Central memory CD8-positive, alpha-beta T cell (primary cell): ENCODE results near the gene MAFG.
A peak's percentile ranks its signal among the peaks of the same experiment; 100 is the strongest.

Source experiments
- ATAC-seq: fragments of 150-1000 bp; cut with Tn5 transposase; replicated peaks from 2 replicates; pipeline ENCODE4 v1.10.0; 2022; ENCODE audit warnings: mild to moderate bottlenecking, moderate FRiP score, moderate number of reproducible peaks; ENCODE audit not compliant: poor library complexity, severe bottlenecking; ENCODE audit errors: extremely low read depth
- DNase-seq, 2 donors: peaks; one replicate each; pipeline ENCODE4 v3.0.0; 2021; ENCODE audit warnings: low spot score in 2 of 2
- H3K27ac Mint-ChIP-seq: one replicate; pipeline ENCODE4 v1.8.0; 2022; ENCODE audit warnings: low read depth, mild to moderate bottlenecking, moderate library complexity, mixed read lengths
- H3K27me3 Mint-ChIP-seq: one replicate; pipeline ENCODE4 v1.8.0; 2022; ENCODE audit warnings: mixed read lengths
- H3K36me3 Mint-ChIP-seq: one replicate; pipeline ENCODE4 v1.8.0; 2022; ENCODE audit warnings: mild to moderate bottlenecking, moderate library complexity, mixed read lengths; ENCODE audit not compliant: insufficient read depth
- H3K4me1 Mint-ChIP-seq: one replicate; pipeline ENCODE4 v1.8.0; 2022; ENCODE audit warnings: mixed read lengths
- H3K4me3 Mint-ChIP-seq: one replicate; pipeline ENCODE4 v1.8.0; 2022; ENCODE audit warnings: mild to moderate bottlenecking, moderate library complexity, mixed read lengths
- H3K9me3 Mint-ChIP-seq: one replicate; pipeline ENCODE4 v1.8.0; 2022; ENCODE audit warnings: mixed read lengths

MAFG gene

DNA sequence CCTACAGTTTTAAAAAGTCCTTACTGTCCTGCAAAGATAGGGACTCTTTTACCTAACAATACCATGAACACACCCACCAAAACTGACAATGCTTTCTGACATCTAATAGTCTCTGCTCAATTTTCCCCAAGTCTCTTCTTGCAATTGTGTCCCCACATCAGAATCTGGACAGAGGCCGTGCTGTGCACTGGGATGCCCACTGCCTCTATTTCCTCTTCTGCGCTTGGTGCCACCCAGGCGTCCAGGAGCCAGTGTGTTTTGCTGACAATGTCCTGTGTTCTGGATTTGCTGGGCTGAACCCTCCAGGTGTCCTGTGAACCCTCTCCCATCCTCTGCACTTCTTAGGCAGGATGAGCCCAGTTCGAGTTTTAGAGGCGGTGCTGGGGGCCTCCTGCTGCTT is 50.0 kb downstream of the MAFG start:
- peaks cover 22% of the 10 kb centered on the region for H3K36me3 Mint-ChIP-seq
- H3K9me3 Mint-ChIP-seq, result no peaks in the 10 kb centered on the region
- H3K27ac Mint-ChIP-seq, result no peak overlapping the region
- no peak overlapping the region for H3K4me3 Mint-ChIP-seq
- H3K4me1 Mint-ChIP-seq, result no peaks in the 10 kb centered on the region
- DNase-seq (no peak), ATAC-seq (no peak)
- H3K27me3 Mint-ChIP-seq, result no peaks in the 10 kb centered on the region

DNA sequence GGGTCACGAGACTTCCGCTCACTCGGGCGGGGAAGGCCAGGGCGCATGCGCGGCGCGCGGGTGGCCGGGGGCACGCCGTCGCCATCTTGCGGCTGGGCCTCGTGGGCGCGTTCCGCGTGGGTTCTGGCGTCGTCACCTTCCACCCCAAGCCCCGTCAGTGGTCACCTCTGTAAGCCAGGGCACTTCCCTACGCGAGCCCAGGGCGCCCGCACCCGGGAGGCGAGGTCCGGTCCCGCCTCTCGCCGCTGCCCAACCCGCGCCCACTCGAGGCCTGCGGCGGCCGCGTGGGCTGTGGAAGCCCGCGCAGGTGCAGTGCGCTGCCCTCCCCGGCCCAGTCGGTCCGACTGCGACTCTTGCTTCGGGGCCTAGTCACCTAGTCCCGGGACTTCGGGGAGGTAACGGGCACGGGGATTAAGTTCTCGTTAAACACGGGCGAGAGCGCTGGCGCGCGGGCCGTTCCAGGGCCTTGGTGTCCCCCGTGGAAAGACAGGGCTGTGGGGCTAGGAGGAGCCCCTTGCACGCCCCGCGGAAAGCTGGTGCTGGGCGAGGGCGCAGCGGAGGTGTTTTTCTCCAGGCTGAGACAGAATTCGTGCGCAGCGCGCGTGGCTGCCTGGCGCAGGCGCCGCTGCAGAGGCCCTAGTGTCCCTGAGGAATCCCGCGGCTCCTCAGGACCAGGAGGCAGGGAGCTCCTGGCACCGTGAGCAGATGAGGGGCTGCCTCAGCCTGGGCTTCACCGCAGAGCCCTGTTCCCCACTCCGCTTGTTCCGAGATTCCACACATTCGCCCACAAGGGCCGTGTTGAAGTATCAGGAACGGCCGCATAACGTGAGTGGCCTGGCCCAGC is 55.9 kb downstream of the MAFG start:
- peaks cover 24% of the 10 kb centered on the region for H3K4me1 Mint-ChIP-seq
- H3K27ac Mint-ChIP-seq, result peak overlapping the region; percentile 94
- H3K36me3 Mint-ChIP-seq, result peaks cover 51% of the 10 kb centered on the region
- peak; percentile 93 for DNase-seq
- no peaks in the 10 kb centered on the region for H3K9me3 Mint-ChIP-seq
- peak; percentile 31 for ATAC-seq
- H3K4me3 Mint-ChIP-seq, result peak overlapping the region; percentile 80
- H3K27me3 Mint-ChIP-seq, result no peaks in the 10 kb centered on the region

DNA sequence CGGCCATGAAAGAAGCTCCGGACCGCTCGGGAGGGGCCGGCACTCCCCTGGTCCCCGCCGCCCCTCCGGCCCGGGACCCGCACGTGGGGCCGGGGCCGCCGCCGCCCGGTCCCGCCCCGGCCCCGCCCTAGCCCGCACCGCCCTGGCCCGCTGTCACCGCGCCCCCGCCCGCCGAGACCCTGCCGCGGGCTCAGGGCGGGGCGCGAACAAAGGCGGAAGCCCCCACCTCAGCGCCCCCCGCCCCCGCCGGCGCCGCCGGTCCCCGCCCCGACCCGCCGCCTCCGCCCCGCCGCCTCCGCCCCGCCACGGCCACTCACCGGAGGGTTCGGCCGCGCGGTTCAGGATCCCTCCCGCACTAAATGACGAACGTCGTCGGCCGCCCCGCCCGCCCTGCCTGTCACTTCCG is 56.6 kb downstream of the MAFG start, which contains the start of gene ARHGDIA:
ARHGDIA (minus strand) TSS at position 357 of the 406 bp plus-strand sequence. CDS start 1,407 bp downstream, outside the sequence.
- DNase-seq, result no peak
- H3K36me3 Mint-ChIP-seq, result peaks cover 55% of the 10 kb centered on the region
- no peaks in the 10 kb centered on the region for H3K27me3 Mint-ChIP-seq
- peaks cover 24% of the 10 kb centered on the region for H3K4me1 Mint-ChIP-seq
- H3K4me3 Mint-ChIP-seq, result peak within 1 kb of the TSS; percentile 83
- peak within 1 kb of the TSS; percentile 94 for H3K27ac Mint-ChIP-seq
- ATAC-seq, result peak; percentile 73
- no peaks in the 10 kb centered on the region for H3K9me3 Mint-ChIP-seq

DNA sequence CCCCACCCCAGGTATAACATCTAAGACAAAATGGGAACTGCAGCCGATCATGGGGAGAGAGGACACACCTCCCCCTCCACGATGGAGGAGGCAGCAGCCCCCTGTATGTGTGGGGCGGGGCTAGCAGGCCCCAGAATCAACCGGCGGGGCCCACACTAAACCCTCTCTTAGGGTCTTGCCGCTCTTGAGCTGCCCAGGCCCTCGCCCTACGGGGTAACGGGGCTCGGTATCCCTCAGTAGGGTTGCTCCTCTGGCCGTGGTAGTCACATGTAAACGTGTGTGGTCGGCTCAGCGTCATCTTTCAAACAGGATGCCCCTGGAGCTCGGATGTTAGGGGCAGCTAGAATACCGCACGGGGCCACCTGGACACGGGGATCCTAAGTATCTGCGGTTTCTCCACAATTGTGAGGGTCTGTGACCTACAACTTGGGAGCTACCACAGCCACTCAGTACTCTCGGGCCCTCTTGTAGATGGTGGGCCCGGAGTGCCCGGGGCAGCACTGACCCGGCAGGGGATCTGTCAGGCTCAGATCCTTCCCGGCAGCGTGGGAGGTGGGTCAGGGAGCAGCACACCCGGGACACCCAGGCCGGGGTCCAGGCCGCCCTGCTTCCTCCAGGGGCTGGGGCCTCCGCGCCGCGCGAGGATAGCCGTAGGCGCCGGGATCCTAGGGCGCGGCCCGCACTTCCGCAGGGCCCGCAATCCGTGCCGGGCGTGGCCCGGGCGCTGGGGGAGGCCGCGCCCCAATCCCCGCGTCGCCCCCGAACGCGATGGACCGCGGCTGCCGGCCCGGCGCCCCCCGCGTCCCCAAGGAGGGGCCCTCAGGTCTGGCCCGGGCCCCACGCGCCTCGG is 57.2 kb downstream of the MAFG start:
- Mint-ChIP-seq H3K36me3 (peaks cover 59% of the 10 kb centered on the region), H3K9me3 (no peaks in the 10 kb centered on the region), H3K4me1 (peaks cover 24% of the 10 kb centered on the region), H3K27me3 (no peaks in the 10 kb centered on the region), H3K27ac (peak overlapping the region; percentile 92), H3K4me3 (peak overlapping the region; percentile 83)
- no peak for DNase-seq
- peak; percentile 24 for ATAC-seq

DNA sequence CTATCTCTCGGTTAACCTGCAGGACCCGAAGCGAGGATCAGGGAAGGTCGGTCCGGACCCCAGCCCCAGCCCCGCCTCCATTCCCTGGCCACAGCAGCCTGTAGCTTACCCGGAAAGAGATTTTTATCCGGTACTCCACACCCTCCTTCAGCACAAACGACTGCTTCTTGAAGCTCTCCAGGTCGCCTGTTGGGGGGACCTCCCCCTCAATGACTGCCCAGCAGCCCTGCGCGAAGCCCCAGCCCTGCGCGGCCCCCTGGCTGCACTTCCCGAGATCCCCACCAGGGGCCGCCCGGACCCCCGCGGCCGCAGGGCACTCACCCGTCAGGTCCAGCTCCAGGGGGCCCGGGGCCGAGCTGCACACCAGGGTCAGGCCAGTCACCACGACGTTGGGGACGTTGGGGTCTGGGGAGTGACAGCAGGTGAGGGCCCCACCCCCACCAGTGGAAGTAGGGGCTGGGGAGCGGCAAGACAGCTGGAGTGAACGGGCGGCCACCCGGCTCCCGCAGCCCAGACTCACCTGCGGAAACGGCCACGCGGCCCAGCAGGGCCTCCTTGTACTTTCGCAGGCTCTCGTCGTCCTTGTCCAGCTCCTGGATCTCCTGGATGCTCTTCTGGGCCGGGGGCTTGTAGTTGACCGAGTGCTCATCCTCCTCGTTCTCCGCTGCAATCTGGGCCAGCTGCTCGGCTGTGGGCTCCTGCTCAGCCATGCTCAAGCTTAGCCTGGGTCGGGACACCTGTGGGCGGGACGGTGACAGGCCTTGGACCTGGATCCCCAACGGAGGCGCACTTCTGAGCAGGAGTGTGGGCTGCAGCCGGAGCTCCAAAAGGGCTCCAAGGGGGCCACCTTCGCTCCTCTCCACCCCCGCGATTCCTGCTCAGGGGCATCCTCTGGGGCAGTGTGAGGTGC is 58.1 kb downstream of the MAFG start:
- peaks cover 63% of the 10 kb centered on the region for H3K36me3 Mint-ChIP-seq
- no peak for DNase-seq
- peak overlapping the region; percentile 83 for H3K4me3 Mint-ChIP-seq
- H3K27ac Mint-ChIP-seq, result peak overlapping the region; percentile 92
- H3K27me3 Mint-ChIP-seq, result no peaks in the 10 kb centered on the region
- peaks cover 24% of the 10 kb centered on the region for H3K4me1 Mint-ChIP-seq
- no peak for ATAC-seq
- no peaks in the 10 kb centered on the region for H3K9me3 Mint-ChIP-seq

DNA sequence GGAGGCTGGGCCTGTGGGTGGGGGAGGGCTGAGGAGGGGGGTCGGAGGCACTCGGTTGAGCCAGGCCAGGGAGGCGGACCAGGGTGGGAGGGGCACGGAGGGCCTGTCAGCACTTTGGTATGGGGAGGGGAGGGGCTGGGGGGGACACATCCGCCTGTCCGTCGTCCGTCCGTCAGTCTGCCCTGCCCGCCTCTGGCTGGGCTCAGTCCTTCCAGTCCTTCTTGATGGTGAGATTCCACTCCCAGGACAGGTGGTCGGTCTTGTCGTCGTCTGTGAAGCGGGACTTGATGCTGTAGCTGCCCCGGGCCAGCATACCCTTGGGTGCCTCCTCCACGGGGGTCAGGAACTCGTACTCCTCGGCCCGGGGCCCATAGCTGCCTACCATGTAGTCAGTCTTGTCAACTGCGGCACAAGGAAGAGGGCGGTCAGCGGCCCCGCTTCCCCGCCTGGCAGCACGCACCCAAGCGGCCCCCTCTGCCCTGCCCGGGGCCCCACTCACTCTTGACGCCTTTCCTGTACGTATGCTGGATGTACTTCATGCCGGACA is 58.8 kb downstream of the MAFG start:
- ATAC-seq (no peak), DNase-seq (no peak)
- Mint-ChIP-seq H3K4me1 (peaks cover 24% of the 10 kb centered on the region), H3K36me3 (peaks cover 65% of the 10 kb centered on the region), H3K4me3 (peak overlapping the region; percentile 83), H3K27me3 (no peaks in the 10 kb centered on the region), H3K9me3 (no peaks in the 10 kb centered on the region), H3K27ac (peak overlapping the region; percentile 92)
